Prostate gland (tissue), 2 donors: ENCODE results near the gene IRF2.

Experiments used
- POLR2A ChIP-seq: fragments of 450-650 bp; IDR thresholded peaks from one replicate; pipeline ENCODE4 v1.6.1; 2016; ENCODE audit warnings: antibody characterized with exemption, mild to moderate bottlenecking
- TF ChIP-seq, protein P1 (sequence below), 4 experiments: fragments of 200-600 bp in 2 of 4; fragments of 450-650 bp in 2 of 4; sonication (generic) in 2 of 4; IDR thresholded peaks; 1 replicate in 3 of 4; 2 replicates in 1 of 4; pipeline ENCODE4 v1.5.1; 2016 to 2019; ENCODE audit warnings: antibody characterized with exemption in 4 of 4, mild to moderate bottlenecking in 2 of 4, moderate library complexity in 2 of 4

DNA sequence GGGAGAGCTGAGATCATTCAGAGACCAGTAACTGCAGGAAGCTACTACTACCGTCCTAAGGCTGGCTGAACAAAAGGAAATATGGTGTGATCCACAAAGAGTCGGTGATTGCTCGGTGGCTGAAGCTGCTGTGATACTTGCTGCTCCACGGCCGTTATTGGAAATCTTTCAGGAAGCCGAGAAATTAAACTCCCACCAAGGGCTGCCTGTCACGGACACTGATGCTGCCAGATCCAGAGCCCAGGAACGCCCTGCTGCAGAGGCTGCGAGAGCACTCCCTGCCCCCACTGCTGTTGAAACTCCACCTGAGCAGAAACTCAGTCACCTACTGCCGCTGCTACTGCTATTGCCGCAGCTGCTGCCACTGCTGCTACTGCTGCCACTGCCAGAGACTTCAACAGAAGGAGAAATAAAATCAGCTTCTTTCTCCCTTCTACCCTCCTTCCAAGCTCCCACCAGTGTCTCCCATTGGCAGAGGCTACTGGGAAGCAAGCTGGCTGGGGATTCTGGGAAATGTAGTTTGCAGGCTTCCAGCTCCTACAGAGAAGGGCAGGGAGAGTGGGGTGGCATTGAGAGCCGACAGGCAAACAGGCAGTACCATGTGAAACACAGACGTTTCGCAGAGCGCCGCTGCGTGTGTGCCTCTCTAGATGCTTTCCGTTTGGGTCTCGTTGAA, 130.7 kb downstream of the IRF2 start:
- TF ChIP-seq, protein P1, sequence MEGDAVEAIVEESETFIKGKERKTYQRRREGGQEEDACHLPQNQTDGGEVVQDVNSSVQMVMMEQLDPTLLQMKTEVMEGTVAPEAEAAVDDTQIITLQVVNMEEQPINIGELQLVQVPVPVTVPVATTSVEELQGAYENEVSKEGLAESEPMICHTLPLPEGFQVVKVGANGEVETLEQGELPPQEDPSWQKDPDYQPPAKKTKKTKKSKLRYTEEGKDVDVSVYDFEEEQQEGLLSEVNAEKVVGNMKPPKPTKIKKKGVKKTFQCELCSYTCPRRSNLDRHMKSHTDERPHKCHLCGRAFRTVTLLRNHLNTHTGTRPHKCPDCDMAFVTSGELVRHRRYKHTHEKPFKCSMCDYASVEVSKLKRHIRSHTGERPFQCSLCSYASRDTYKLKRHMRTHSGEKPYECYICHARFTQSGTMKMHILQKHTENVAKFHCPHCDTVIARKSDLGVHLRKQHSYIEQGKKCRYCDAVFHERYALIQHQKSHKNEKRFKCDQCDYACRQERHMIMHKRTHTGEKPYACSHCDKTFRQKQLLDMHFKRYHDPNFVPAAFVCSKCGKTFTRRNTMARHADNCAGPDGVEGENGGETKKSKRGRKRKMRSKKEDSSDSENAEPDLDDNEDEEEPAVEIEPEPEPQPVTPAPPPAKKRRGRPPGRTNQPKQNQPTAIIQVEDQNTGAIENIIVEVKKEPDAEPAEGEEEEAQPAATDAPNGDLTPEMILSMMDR (IDR thresholded peaks at IDR 0.05), result no peak
- TF ChIP-seq POLR2A, result peak; percentile 55
